ENCODE measurements around the gene NIBAN1. TPM values are rescaled to one million over a fixed set of nuclear protein-coding genes. Genes with fewer than 3 reads are reported as not detected.

Gene NIBAN1
- total RNA-seq, 1 experiment from 2014 or later, result 20.8 TPM

DNA sequence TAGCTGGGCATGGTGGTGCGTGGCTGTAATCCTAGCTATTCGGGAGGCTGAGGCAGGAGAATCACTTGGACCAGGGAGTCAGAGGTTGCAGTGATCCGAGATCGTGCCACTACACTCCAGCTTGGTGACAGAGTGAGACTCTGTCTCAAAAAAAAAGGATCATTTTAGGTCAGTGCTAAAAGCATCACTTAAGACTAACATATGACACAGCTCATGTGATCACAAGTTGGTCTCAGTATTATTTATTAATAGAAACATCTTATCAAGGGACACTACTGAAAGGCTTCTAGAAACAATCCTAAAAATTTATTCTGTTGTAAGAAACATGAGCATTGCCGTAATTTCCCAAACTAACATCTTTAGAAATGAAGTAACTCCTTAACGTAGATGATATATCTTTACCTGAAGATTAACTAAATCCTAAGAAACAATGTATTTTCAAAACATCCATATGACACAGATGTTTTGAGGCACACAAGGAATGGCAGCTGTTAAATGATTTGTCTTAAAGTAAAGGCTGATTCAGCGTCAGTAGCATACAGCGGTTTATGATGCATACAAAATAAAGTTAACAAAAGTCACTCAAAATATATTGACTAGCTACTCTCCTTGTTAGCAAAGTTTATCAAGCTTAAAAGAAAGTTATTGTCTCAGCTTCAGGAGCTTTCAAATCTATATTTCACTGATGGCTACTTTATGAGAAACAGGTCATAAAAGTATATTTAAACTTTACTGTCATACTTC lies 2.6 kb downstream of the NIBAN1 start:
- Mint-ChIP-seq H3K27me3 (ENCODE audit: insufficient read depth, unreplicated experiment) (peaks cover 2% of the 10 kb centered on the region), H3K27ac (ENCODE audit: unreplicated experiment) (no peak overlapping the region), H3K36me3 (ENCODE audit: insufficient read depth, unreplicated experiment) (peaks cover 5% of the 10 kb centered on the region), H3K4me1 (ENCODE audit: low read depth, unreplicated experiment) (peaks cover 12% of the 10 kb centered on the region), H3K4me3 (ENCODE audit: unreplicated experiment) (no peak overlapping the region), H3K9me3 (ENCODE audit: unreplicated experiment) (no peaks in the 10 kb centered on the region)
- Histone ChIP-seq H3K9me3 (no peaks in the 10 kb centered on the region), H3K27me3 (replicated peaks; ENCODE audit: control insufficient read depth, insufficient read depth, low read length) (no peaks in the 10 kb centered on the region; the same call in 1 of the 2 replicates), H3K36me3 (ENCODE audit: control insufficient read depth, insufficient read depth, low read length) (no peaks in the 10 kb centered on the region), H3K4me1 (0 out of 2 replicates have a peak, but pooled peaks cover 6% of the 10 kb centered on the region), H3K4me3 (ENCODE audit: low read depth, low read length) (no peak overlapping the region)
- TF ChIP-seq, protein P1, sequence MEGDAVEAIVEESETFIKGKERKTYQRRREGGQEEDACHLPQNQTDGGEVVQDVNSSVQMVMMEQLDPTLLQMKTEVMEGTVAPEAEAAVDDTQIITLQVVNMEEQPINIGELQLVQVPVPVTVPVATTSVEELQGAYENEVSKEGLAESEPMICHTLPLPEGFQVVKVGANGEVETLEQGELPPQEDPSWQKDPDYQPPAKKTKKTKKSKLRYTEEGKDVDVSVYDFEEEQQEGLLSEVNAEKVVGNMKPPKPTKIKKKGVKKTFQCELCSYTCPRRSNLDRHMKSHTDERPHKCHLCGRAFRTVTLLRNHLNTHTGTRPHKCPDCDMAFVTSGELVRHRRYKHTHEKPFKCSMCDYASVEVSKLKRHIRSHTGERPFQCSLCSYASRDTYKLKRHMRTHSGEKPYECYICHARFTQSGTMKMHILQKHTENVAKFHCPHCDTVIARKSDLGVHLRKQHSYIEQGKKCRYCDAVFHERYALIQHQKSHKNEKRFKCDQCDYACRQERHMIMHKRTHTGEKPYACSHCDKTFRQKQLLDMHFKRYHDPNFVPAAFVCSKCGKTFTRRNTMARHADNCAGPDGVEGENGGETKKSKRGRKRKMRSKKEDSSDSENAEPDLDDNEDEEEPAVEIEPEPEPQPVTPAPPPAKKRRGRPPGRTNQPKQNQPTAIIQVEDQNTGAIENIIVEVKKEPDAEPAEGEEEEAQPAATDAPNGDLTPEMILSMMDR (IDR thresholded peaks at IDR 0.05; ENCODE audit: insufficient read depth in 1 of 2, low read depth in 1 of 2, low read length in 1 of 2, severe bottlenecking in 1 of 2, unreplicated experiment in 1 of 2), result no peak
- intact Hi-C loops (cut with micrococcal nuclease; ENCODE audit: unreplicated experiment), result no loop called here
- ChIA-PET POLR2A (no interaction called here), CTCF (no interaction called here)
- BruUV-seq (replicated peaks), result no TSS peak
- DNase-seq, result no peak

DNA sequence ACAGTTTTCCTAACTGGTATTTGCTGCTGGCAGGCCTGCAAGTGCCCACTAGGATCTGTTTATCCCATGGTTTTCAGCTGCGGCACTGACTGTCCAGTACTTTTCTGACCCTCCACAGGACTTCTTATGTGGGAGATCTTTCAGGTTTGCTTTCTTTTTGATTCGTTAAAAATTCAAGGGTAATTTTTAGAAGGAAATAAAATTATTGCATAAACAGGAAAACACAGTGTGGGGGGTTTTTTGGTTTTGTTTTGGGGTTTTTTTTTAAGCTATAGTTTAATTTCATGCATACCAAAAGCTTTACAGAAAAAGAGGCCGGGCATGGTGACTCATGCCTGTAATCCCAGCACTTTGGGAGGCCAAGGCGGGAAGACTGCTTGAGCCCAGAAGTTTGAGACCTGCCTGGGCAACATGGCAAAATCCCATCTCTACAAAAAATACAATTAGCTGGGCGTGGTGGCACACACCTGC lies 3.6 kb downstream of the NIBAN1 start:
- H3K27ac Mint-ChIP-seq (ENCODE audit: unreplicated experiment), result no peak overlapping the region
- H3K27me3 Mint-ChIP-seq (ENCODE audit: insufficient read depth, unreplicated experiment), result peaks cover 2% of the 10 kb centered on the region
- POLR2A ChIA-PET, result no interaction called here
- no peaks in the 10 kb centered on the region for H3K9me3 ChIP-seq
- TF ChIP-seq, protein P1 (IDR thresholded peaks at IDR 0.05; ENCODE audit: insufficient read depth in 1 of 2, low read depth in 1 of 2, low read length in 1 of 2, severe bottlenecking in 1 of 2, unreplicated experiment in 1 of 2), result no peak
- no peaks in the 10 kb centered on the region for H3K9me3 Mint-ChIP-seq (ENCODE audit: unreplicated experiment)
- H3K36me3 Mint-ChIP-seq (ENCODE audit: insufficient read depth, unreplicated experiment), result peaks cover 5% of the 10 kb centered on the region
- H3K4me3 ChIP-seq (ENCODE audit: low read depth, low read length), result no peak overlapping the region
- no peak overlapping the region for H3K4me3 Mint-ChIP-seq (ENCODE audit: unreplicated experiment)
- no peaks in the 10 kb centered on the region; the same call in 1 of the 2 replicates for H3K27me3 ChIP-seq (replicated peaks; ENCODE audit: control insufficient read depth, insufficient read depth, low read length)
- BruUV-seq (replicated peaks), result no TSS peak
- CTCF ChIA-PET, result interaction anchor here (0.6 kb wide), 1 partner anchor 194 kb away, joined by 6 read pairs; no protein-coding TSS in a partner anchor
- H3K4me1 Mint-ChIP-seq (ENCODE audit: low read depth, unreplicated experiment), result peaks cover 10% of the 10 kb centered on the region
- H3K36me3 ChIP-seq (ENCODE audit: control insufficient read depth, insufficient read depth, low read length), result no peaks in the 10 kb centered on the region
- 0 out of 2 replicates have a peak, but pooled peaks cover 6% of the 10 kb centered on the region for H3K4me1 ChIP-seq
- no peak for DNase-seq
- intact Hi-C loops (cut with micrococcal nuclease; ENCODE audit: unreplicated experiment), result no loop called here

DNA sequence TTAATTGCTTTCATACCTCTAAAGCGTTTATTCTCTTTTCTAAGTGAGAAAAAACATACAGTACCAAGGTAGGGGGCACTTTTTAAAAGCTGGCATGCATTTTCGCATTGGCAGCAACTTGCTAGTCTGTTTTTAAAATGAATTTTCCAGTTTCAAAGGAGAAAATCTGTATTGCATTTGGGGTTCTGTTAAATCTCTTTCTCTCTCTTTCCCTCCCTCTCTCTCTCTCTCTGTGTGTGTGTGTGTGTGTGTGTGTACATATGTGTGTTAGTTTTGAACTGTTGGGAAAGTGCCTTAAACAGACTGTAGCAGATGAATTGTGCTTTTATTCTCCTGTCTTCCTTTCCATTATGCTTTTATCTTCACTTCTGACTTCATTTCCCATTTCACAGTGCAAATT lies 7.3 kb downstream of the NIBAN1 start:
- intact Hi-C loops (cut with micrococcal nuclease; ENCODE audit: unreplicated experiment), result no loop called here
- Mint-ChIP-seq H3K27me3 (ENCODE audit: insufficient read depth, unreplicated experiment) (no peaks in the 10 kb centered on the region), H3K9me3 (ENCODE audit: unreplicated experiment) (no peaks in the 10 kb centered on the region), H3K36me3 (ENCODE audit: insufficient read depth, unreplicated experiment) (no peaks in the 10 kb centered on the region), H3K4me3 (ENCODE audit: unreplicated experiment) (no peak overlapping the region), H3K4me1 (ENCODE audit: low read depth, unreplicated experiment) (no peaks in the 10 kb centered on the region), H3K27ac (ENCODE audit: unreplicated experiment) (no peak overlapping the region)
- H3K27me3 ChIP-seq (replicated peaks; ENCODE audit: control insufficient read depth, insufficient read depth, low read length), result no peaks in the 10 kb centered on the region
- H3K4me1 ChIP-seq, result no peaks in the 10 kb centered on the region
- ChIA-PET CTCF (no interaction called here), POLR2A (no interaction called here)
- no TSS peak for BruUV-seq (replicated peaks)
- DNase-seq, result no peak
- TF ChIP-seq, protein P1 (IDR thresholded peaks at IDR 0.05; ENCODE audit: insufficient read depth in 1 of 2, low read depth in 1 of 2, low read length in 1 of 2, severe bottlenecking in 1 of 2, unreplicated experiment in 1 of 2), result no peak
- H3K9me3 ChIP-seq, result no peaks in the 10 kb centered on the region
- no peaks in the 10 kb centered on the region for H3K36me3 ChIP-seq (ENCODE audit: control insufficient read depth, insufficient read depth, low read length)
- H3K4me3 ChIP-seq (ENCODE audit: low read depth, low read length), result no peak overlapping the region

Measured in Caco-2 (cell line).